NCI-H2196 (cell line): ENCODE measurements around the gene UQCRC1.

ENCODE experiments used
- DNase-seq: peaks from one replicate; lab custom pipeline; 2025; ENCODE audit not compliant: unreplicated experiment; lab: John Stamatoyannopoulos, UW

The UQCRC1 gene

GRCh38 chr3:48599509-48600285, 9.7 kb downstream of the UQCRC1 start:
- no peak for DNase-seq

- DNase-seq = no peak
These were observed 10.4 kb downstream of the UQCRC1 start for GRCh38 chr3:48599077-48599501.

GRCh38 chr3:48598323-48599076, 10.9 kb downstream of the UQCRC1 start:
- no peak for DNase-seq

- DNase-seq = no peak
These were observed 12.0 kb downstream of the UQCRC1 start for GRCh38 chr3:48597408-48597800.

GRCh38 chr3:48596676-48597407, 12.6 kb downstream of the UQCRC1 start:
- no peak for DNase-seq

- DNase-seq = no peak
These were observed 13.3 kb downstream of the UQCRC1 start for GRCh38 chr3:48596157-48596556.

- DNase-seq = no peak
These were observed 13.8 kb downstream of the UQCRC1 start for GRCh38 chr3:48595526-48596121.

GRCh38 chr3:48595075-48595525, 14.3 kb downstream of the UQCRC1 start, which contains the start of gene COL7A1:
COL7A1 (minus strand) TSS chr3:48595329; CDS start chr3:48595159, 170 bp downstream.
- DNase-seq = no peak

- DNase-seq = no peak
These were observed 14.9 kb downstream of the UQCRC1 start for GRCh38 chr3:48594417-48595049.

GRCh38 chr3:48593337-48593736, 16.1 kb downstream of the UQCRC1 start:
- DNase-seq = no peak

DNA sequence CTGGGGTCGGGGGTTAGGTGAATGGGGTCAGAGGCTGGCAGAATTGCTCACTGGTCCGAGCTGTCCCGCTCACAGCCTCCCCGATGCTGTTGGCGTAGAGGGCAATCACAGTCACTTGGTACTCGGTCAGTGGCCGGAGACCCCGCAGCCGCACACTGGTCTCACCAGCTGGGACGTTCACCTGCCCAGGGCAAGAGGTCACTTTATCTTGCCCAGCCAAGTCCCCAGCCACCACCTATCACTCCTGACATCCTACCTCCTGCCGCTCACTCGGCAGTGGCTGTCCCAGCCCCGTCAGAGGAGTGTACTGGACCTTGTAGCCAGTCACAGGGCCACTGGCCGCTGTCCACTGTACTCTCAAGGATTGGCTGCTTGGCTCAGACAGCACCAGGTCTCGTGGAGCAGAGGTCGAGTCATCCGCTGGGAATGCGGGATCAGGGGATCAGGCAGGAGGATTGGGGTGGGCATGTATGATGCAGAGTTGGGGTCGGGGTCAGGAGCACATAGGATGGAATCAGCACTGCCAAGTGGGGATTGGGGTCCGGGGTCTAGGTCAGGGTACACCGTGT, 16.8 kb downstream of the UQCRC1 start:
- DNase-seq = no peak

DNA sequence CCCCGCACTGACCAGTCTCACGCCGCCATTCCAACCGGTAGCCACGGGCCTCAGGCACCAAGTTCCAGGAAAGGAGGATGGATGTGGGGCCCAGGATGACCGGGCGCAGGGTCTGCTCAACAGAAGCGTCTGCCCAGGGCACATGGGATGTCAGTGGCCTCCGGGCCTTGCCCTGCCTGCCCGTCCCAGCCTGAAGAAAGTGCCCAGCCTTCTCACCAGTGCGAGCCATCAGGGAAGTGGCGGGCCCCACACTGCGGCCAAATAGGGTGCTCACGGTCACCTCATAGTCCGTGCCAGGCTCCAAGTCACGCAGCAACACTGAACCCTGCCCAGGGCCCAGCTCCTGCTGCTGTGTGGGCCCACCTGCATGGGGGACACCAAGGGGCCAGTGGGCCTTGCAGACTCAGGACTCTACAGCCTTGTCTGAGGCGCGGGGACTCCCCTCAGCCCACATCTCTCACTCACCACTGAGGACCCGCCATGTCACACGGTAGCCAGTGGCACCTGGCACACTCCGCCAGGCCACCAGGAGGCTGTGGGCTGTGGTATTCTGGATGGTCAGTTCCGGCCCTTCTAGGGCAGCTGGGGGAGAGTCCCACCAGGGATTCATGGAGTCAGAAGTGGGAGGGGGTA, 17.4 kb downstream of the UQCRC1 start:
- no peak for DNase-seq

- no peak for DNase-seq
These were observed 18.0 kb downstream of the UQCRC1 start for GRCh38 chr3:48591436-48591835.

GRCh38 chr3:48588230-48588629, 21.2 kb downstream of the UQCRC1 start:
- DNase-seq = no peak

GRCh38 chr3:48587686-48588085, 21.8 kb downstream of the UQCRC1 start:
- no peak for DNase-seq

DNA sequence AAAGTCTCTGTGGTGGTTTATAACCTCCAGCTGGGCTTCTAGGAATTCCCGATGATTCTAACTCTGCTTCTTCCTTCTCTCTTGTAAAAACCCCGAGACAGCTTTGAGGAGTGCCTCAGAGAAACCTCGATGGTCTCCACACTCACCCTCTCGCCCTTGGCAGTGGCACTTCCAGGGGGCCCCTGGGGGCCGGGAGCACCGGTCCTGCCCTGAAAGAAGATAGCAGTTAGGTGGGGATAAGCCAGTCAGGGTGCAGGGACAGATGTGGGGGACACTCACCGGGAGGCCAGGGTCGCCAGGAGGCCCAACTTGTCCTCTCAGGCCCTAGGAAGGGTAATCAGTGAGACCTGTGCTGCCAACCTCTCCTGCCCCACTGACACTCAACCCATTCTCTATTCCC, 24.0 kb downstream of the UQCRC1 start:
- DNase-seq = no peak

- DNase-seq = no peak
These were observed 24.6 kb downstream of the UQCRC1 start for GRCh38 chr3:48584836-48585235.

DNA sequence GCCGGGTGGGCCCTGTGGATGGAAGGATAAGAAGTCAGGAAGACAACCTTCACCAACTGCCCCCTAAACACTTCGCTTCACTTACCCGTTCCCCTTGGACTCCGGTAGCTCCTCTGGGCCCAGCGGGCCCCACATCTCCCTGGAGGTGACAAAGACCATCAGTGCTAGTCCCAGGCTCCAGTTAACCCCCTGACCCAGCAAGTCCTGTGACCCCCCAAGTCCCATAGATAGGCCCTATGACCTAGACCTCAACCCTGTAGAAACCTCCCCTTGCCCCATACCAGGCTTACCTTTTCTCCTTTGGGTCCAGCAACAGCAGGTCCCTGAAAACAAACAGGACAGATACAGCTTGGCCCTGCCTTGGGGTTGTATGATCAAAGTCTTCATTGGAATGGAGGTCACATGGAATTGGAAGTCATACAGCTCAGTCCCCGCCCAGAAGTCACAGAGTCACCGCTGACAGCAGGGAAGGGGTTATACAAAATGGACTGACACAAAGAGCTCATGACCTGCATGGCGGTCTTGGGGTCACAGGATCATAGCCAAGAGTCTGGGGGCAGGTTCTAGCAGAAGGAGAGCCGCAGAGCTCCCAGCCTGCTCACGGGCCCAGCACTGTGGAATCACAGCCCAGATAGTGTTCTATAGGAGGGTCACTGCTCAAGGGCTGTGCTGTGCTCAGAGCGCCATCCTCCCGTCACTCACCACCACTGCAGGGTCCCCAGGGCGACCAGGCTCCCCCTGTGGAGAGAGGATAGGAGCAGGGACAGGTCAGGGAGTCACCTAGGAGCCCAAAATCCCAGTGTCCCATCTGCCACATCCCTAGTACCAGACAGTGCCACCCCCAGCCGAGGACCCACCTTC, 27.6 kb downstream of the UQCRC1 start:
- no peak for DNase-seq

DNA sequence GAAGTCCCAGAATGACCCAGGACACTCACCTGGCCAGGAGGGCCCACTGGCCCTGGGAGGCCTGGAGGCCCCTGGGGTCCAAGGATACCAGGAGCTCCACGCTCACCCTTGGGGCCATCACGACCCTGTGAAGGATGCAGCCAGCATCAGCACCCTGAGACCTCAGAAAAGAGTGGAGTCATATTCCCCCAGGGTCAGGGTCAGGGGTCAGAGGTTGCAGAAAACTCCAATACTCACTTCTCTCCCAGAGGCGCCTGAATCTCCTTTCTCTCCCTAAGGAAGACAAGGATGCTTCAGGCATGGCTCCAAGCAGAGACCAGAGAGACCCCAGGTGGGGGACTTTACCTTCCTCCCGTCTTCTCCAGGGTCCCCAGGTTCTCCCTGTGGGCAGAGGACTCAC, 32.8 kb downstream of the UQCRC1 start:
- no peak for DNase-seq
